ENCODE data around the gene SRRM5. TPM values are rescaled to one million over a fixed set of nuclear protein-coding genes. Genes with fewer than 3 reads are reported as not detected.

Gene SRRM5
- total and polyA plus RNA-seq, 12 donors = 0.11 to 1.6 (median 0.24) TPM; not detected in 2

DNA sequence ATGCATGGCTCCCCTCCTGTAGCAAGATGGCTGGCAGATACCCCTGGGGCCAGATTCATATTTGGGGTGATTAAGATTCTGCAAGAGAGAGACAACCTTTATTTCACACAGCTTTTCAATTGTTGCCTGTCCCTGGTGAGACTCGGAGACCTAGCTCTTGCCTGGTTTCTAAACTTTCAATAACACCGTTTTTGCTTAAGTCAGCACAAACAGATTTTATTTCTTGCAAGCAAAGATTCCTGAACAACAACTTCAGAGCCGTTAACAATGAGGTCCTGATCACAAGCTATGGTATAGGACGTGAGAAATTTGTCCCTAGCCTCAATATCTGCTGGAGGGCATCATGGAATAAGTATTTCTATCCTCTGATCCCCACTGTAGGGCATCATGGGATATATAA lies 30.6 kb downstream of the SRRM5 start:
- H3K9me3 ChIP-seq = peaks cover 0 to 8% (median 0%) of the 10 kb centered on the region in 11 donors
- H3K36me3 ChIP-seq = peaks cover 0 to 17% (median 0%) of the 10 kb centered on the region in 9 donors
- H3K27me3 ChIP-seq = peaks cover 0 to 35% (median 16%) of the 10 kb centered on the region in 7 donors
- H3K4me1 ChIP-seq = peaks cover 0 to 9% (median 7%) of the 10 kb centered on the region in 9 donors
- H3K4me3 ChIP-seq = no peak overlapping the region
- ATAC-seq = no peak
- no peak for DNase-seq
- TF ChIP-seq, protein P1, sequence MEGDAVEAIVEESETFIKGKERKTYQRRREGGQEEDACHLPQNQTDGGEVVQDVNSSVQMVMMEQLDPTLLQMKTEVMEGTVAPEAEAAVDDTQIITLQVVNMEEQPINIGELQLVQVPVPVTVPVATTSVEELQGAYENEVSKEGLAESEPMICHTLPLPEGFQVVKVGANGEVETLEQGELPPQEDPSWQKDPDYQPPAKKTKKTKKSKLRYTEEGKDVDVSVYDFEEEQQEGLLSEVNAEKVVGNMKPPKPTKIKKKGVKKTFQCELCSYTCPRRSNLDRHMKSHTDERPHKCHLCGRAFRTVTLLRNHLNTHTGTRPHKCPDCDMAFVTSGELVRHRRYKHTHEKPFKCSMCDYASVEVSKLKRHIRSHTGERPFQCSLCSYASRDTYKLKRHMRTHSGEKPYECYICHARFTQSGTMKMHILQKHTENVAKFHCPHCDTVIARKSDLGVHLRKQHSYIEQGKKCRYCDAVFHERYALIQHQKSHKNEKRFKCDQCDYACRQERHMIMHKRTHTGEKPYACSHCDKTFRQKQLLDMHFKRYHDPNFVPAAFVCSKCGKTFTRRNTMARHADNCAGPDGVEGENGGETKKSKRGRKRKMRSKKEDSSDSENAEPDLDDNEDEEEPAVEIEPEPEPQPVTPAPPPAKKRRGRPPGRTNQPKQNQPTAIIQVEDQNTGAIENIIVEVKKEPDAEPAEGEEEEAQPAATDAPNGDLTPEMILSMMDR (IDR thresholded peaks at IDR 0.05) = no peak
- H3K27ac ChIP-seq = no peak overlapping the region
- intact Hi-C loops (cut with DNase I) = loop anchor here in 2 of 10 donors (10.0 kb wide), 2 partner anchors 88 to 98 kb away; no protein-coding TSS in a partner anchor
- 80 to 83% methylated on average over 4 of the region's 4 CpGs for WGBS, 2 donors

DNA sequence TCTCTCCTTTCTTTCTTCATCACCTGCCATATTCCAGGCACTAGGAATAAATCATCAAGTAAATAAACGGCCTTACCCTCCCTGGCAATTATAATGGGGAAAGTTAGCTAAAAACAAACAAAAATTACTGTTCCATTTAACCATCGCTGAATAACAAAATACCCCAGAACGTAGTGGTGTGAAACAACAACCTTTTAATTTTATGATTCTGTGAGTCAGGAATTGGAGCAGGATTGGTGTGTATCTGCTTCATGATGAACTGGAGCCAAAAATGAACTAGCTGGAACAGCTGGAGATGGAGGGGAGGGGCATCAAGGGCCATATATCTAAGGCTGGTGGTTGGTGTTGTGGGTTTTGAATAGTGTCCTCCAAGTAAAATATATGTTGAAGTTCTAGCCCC lies 31.4 kb downstream of the SRRM5 start:
- no peak for DNase-seq
- TF ChIP-seq, protein P1 (IDR thresholded peaks at IDR 0.05) = no peak
- 70 to 78% methylated on average over 3 of the region's 3 CpGs for WGBS, 2 donors
- ATAC-seq = no peak
- H3K27me3 ChIP-seq = peaks cover 0 to 28% (median 16%) of the 10 kb centered on the region in 7 donors
- no peak overlapping the region for H3K27ac ChIP-seq
- intact Hi-C loops (cut with DNase I) = loop anchor here in 2 of 10 donors (10.0 kb wide), 2 partner anchors 89 to 99 kb away; no protein-coding TSS in a partner anchor
- peaks cover 0 to 24% (median 2%) of the 10 kb centered on the region in 9 donors for H3K36me3 ChIP-seq
- peaks cover 0 to 8% (median 0%) of the 10 kb centered on the region in 11 donors for H3K9me3 ChIP-seq
- H3K4me3 ChIP-seq = no peak overlapping the region
- H3K4me1 ChIP-seq = peaks cover 0 to 9% (median 7%) of the 10 kb centered on the region in 9 donors

GRCh38 chr19:43644181-43644580 lies 32.3 kb downstream of the SRRM5 start:
- Histone ChIP-seq H3K9me3 (peaks cover 0 to 8% (median 0%) of the 10 kb centered on the region in 11 donors), H3K4me3 (no peak overlapping the region), H3K36me3 (peaks cover 0 to 33% (median 7%) of the 10 kb centered on the region in 9 donors), H3K4me1 (peaks cover 0 to 9% (median 7%) of the 10 kb centered on the region in 9 donors), H3K27ac (no peak overlapping the region), H3K27me3 (peaks cover 0 to 19% (median 16%) of the 10 kb centered on the region in 7 donors)
- 85 to 86% methylated on average over 13 of the region's 13 CpGs for WGBS, 2 donors
- intact Hi-C loops (cut with DNase I) = loop anchor here in 2 of 10 donors (10.0 kb wide), 2 partner anchors 89 to 99 kb away; no protein-coding TSS in a partner anchor
- no peak for ATAC-seq
- DNase-seq = no peak
- TF ChIP-seq, protein P1 (IDR thresholded peaks at IDR 0.05) = no peak

DNA sequence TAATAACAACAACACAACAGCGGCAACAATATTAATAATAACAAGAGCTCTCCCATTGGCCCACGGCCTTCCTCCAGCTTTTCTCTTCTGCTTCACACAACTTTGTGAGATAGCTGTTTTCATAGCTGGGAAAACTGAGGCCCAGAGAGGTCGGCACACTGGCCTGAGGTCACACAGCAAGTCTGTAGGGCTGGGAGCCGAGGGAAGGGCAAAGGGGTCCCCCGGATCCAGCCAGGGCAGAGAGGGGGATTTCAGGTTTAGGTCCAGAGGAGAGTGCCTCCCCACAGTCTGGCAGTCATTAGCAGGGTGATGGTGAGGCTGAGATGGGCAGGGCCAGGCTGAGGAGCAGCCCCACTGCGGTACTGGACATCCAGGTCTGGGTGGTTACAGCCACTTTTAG lies 36.7 kb downstream of the SRRM5 start:
- ATAC-seq (peak in 1 of 8 donors; percentile 16), DNase-seq (no peak)
- TF ChIP-seq, protein P1 (IDR thresholded peaks at IDR 0.05) = no peak
- Histone ChIP-seq H3K4me3 (no peak overlapping the region), H3K27me3 (peaks cover 0 to 2% (median 0%) of the 10 kb centered on the region in 7 donors), H3K9me3 (peaks cover 0 to 8% (median 0%) of the 10 kb centered on the region in 11 donors), H3K36me3 (peaks cover 0 to 78% (median 7%) of the 10 kb centered on the region in 9 donors), H3K4me1 (peaks cover 0 to 6% (median 0%) of the 10 kb centered on the region in 9 donors), H3K27ac (no peak overlapping the region)
- 99% methylated on average over 6 of the region's 6 CpGs for whole genome bisulfite sequencing, 2 donors
- intact Hi-C loops (cut with DNase I) = loop anchor here in 2 of 10 donors (10.0 kb wide), 2 partner anchors 94 to 104 kb away; no protein-coding TSS in a partner anchor
